GM23248 (cell line): Measurements from ENCODE around the gene TUNAR. TPM values are rescaled to one million over a fixed set of nuclear protein-coding genes. Genes with fewer than 3 reads are reported as not detected.

Source experiments
- polyA plus RNA-seq: library from polyadenylated mRNA; unstranded; fragments of >200 nt; fragmentation: Nextera tagmentation; extraction: Ambion mirVana; gene quantifications from 2 replicates; pipeline ENCODE4 v1.2.1, GENCODE V29; 2016
- total RNA-seq: library from RNA; depleted of rRNA; stranded (reverse); fragments of >200 nt; shearing (Covaris generic); gene quantifications from 2 replicates; pipeline ENCODE4 v1.2.3, GENCODE V29; 2014; rRNA removed

TUNAR gene
- total and polyA plus RNA-seq, 2 experiments from 2014 or later = not detected

Other genes starting within 250 kb of the TUNAR start
- gene TCL1B, start 190.4 kb upstream of the TUNAR start, total RNA-seq = not detected in 2 replicates
- gene TCL1B, start 190.4 kb upstream of the TUNAR start, polyA plus RNA-seq = not detected in 2 replicates
- not detected in 2 replicates for gene TCL1A, start 162.7 kb upstream of the TUNAR start, total RNA-seq
- gene TCL1A, start 162.7 kb upstream of the TUNAR start, polyA plus RNA-seq = not detected in 2 replicates
- 18.6 TPM in 2 replicates for gene C14orf132, start 162.5 kb downstream of the TUNAR start, total RNA-seq
- gene C14orf132, start 162.5 kb downstream of the TUNAR start, polyA plus RNA-seq = 25.7 and 26.2 TPM in 2 replicates